HG03060 (cell line): ENCODE measurements around the gene PERM1.
"Not testable (repeated sequence)": the region's sequence is repeated elsewhere in the genome, so short reads cannot be mapped to it uniquely, and the experiment has no call there.

ENCODE experiments used
- ATAC-seq: cut with Tn5 transposase; IDR thresholded peaks from one replicate; pipeline ENCODE4 v1.9.1; 2021; ENCODE audit warnings: low read depth, moderate number of reproducible peaks; ENCODE audit not compliant: unreplicated experiment

Gene PERM1

GRCh38 chr1:998995-999724, 17.3 kb upstream of the PERM1 start:
- ATAC-seq, result no peak

GRCh38 chr1:998745-998994, 16.8 kb upstream of the PERM1 start:
- no peak for ATAC-seq

- ATAC-seq, result no peak
Observed at GRCh38 chr1:997993-998744, 16.3 kb upstream of the PERM1 start.

DNA sequence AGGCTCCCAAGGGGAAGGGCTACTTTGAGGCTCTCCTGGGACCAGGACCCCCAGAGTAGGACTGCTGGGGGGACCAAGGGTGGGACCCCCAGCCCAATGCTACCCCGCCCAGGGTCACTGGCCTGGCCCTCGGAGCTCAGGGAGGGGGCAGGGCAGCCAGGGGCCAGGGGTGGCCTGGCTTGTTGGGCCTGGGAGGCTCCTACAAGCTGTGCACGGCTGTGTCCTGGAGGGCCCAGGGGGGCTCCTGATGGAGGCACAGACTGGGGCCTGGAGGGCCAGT, 15.8 kb upstream of the PERM1 start:
- no peak for ATAC-seq

GRCh38 chr1:996851-997712, 15.2 kb upstream of the PERM1 start:
- no peak for ATAC-seq

GRCh38 chr1:995665-996633, 14.1 kb upstream of the PERM1 start:
- ATAC-seq, result no peak

DNA sequence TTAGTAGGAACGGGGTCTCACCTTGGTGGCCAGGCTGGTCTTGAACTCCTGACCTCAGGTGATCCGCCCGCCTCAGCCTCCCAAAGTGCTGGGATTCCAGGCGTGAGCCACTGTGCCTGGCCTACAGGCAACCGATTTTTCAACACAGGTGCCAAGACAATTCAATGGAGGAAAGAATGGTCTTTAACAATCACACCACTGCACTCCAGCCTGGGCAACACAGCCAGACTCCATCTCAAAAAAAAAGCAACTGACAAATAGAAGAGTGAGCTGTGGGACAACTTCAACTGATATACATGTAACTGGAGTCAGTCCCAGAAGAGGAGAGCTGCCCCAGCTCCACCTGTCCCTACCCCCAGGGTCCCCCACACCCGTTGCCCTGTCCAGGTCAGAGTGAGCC, 12.7 kb upstream of the PERM1 start:
- ATAC-seq, result not testable (repeated sequence)

GRCh38 chr1:993379-993995, 11.6 kb upstream of the PERM1 start:
- ATAC-seq, result no peak

GRCh38 chr1:992362-992761, 10.5 kb upstream of the PERM1 start:
- ATAC-seq, result no peak

DNA sequence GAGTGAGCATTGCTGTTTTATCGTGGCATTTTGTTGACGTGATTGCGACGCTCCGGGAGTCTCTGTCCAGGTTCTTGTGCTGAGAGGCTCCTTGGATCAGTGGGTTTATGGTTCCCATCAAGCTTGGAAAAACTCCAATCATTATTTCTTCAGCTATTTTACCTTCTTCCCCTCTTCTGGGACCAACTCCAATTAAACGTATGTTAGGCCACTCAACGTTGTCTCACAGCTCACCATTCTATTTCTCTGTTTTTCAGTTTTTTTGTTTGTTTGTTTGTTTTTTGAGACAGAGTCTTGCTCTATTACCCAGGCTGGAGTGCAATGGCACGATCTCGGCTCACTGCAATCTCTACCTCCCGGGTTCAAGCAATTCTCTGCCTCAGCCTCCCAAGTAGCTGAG, 10.0 kb upstream of the PERM1 start:
- no peak for ATAC-seq

GRCh38 chr1:991275-991674, 9.4 kb upstream of the PERM1 start:
- ATAC-seq, result not testable (repeated sequence)

- ATAC-seq, result not testable (repeated sequence)
Observed at GRCh38 chr1:988061-988460, 6.2 kb upstream of the PERM1 start.

- no peak for ATAC-seq
Observed at GRCh38 chr1:985126-985525, 3.2 kb upstream of the PERM1 start.

DNA sequence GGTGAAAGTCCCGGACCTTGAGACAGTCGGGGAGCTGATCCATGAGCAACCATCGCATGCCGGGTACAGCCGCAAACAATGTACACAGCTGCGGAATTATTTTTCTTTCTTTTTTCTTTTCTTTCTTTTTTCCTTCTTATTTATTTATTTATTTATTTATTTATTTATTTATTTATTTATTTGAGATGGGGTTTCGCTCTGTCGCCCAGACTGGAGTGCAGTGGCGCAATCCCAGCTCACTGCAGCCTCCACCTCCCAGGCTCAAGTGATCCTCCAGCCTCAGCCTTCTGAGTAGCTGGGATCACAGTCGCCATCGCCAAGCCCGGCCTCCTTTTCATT, 2.6 kb upstream of the PERM1 start:
- ATAC-seq, result no peak

DNA sequence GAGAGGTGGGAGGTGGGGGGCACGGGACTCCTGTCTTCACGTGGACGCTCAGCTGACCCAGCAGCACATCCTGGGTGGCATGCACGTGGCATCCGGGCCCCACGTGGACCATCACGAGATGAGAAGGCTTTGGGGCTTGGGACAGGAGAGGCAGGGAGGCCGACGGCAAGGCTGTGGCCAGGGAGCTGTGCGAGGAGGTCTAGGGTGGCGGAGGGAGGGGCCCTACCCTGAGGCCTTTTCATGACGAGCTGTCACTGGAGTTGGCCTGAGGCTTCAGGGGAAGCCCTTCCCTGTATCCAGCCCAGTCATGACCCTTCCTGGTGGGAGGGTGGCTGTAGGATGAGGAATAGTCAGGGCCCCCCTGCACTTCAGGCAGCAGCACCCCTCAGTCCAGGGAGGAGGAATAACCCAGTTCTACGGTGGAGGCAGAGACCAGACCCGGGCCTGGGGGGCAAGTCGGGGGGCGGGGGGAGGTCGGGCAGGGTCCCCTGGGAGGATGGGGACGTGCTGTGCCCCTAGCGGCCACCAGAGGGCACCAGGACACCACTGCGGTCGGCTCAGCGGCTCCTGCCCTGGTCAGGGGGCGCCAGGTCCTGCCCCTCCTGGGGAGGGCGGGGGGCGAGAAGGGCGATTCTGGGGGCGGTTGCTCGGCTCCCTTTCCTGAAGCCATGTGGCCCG, 2.0 kb upstream of the PERM1 start:
- ATAC-seq, result no peak

DNA sequence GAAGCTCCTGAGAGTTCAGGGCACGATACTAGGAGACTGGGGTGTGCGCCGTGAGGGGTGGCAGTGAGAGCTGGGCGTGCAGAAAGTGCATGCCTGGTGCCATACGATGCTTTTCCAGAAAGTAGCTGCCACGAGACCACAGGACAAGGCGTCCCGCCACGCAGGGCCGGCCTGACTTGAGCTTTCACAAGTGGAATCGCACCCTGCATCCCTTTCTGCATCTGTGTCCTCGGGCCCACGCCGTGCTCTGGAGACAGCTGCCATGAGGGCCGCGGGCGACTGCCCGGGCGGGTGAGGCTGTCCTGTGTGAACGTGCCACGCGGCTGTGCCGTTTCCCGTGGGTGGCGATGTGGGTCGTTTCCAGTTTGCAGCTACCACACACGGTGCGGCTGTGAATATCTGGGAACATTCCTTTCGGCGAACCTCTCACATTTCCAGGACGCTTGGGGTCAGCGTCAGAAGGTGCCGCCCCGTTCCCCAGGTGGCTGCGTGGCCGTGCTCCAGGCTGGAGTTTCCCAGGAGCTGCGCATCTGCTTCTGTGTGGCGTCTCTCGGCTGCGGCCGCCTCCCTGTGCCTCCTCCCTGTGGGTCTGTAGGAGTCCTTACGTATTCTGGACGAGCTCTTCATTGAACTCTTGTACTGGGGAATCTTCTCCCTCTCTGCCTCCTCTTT, 1.0 kb upstream of the PERM1 start:
- ATAC-seq, result no peak

DNA sequence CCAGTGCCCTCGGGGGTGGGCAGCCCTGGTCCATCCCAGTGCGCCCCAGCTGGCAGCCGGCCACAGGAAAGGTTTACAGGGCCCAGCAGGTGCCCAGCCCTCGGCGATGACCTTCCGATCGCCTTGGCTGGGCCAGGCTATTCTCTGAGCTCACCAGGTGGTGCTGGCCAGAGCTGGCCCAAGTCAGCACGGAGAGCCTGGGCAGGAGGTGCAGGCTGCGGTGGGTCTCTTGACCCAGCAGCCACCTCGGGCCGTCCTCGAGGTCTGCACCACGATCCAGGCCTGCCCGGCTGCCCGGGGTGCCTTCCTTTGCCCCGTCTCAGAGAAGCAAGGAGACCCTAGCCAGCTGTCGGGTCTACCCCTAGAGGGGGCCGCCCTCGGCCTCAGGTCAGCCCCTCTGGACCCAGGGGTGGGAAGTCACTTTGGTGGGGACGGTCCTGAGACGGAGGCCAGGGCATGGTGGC, 370 bp downstream of the PERM1 start:
- ATAC-seq, result no peak

GRCh38 chr1:980602-981395, 1.1 kb downstream of the PERM1 start:
- ATAC-seq, result no peak
